Esophagus muscularis mucosa (tissue), 4 donors: ENCODE results near the gene TAS2R50. TPM values are rescaled to one million over a fixed set of nuclear protein-coding genes. Genes with fewer than 3 reads are reported as not detected.

Experiments used
- DNase-seq: peaks from one replicate; pipeline ENCODE4 v3.0.0-alpha.2; 2017; ENCODE audit errors: extremely low spot score
- H3K27ac ChIP-seq, 4 donors: fragments of 200-600 bp; sonication (generic); replicated peaks in 1 of 4; 1 replicate in 3 of 4; 2 replicates in 1 of 4; pipeline ENCODE4 v1.5.1; 2016 to 2019; ENCODE audit warnings: mild to moderate bottlenecking in 1 of 4
- H3K27me3 ChIP-seq, 4 donors: fragments of 200-600 bp; sonication (generic); one replicate each; pipeline versions ENCODE4 v1.5.1 to v1.6.0; 2016 to 2019
- H3K36me3 ChIP-seq, 4 donors: fragments of 200-600 bp; sonication (generic); one replicate each; pipeline ENCODE4 v1.5.1; 2016 to 2019
- H3K4me1 ChIP-seq, 4 donors: fragments of 200-600 bp; sonication (generic); one replicate each; pipeline ENCODE4 v1.5.1; 2016 to 2019
- H3K4me3 ChIP-seq, 4 donors: fragments of 200-600 bp; sonication (generic); 1 replicate in 2 of 4; 2 replicates in 2 of 4; pipeline ENCODE4 v1.5.1; 2016 to 2019; ENCODE audit warnings: mild to moderate bottlenecking in 4 of 4, moderate library complexity in 1 of 4
- H3K9me3 ChIP-seq, 4 donors: fragments of 200-600 bp; sonication (generic); 1 replicate in 3 of 4; 2 replicates in 1 of 4; pipeline ENCODE4 v1.5.1; 2016 to 2019
- EP300 ChIP-seq: sonication (generic); formaldehyde crosslinking; IDR thresholded peaks from one replicate; pipeline ENCODE4 v1.6.1; 2017; ENCODE audit warnings: antibody characterized with exemption
- POLR2A ChIP-seq: fragments of 450-650 bp; IDR thresholded peaks from one replicate; pipeline ENCODE4 v1.6.1; 2017; ENCODE audit warnings: antibody characterized with exemption, moderate library complexity, mild to moderate bottlenecking, low read depth
- POLR2AphosphoS5 ChIP-seq, 2 donors: sonication (generic); formaldehyde crosslinking; IDR thresholded peaks; one replicate each; pipeline ENCODE4 v1.6.1; 2017; ENCODE audit warnings: antibody characterized with exemption in 2 of 2
- WGBS: methylation state at CpG from one replicate; pipeline ENCODE4 v1.1.5; 2018; 5-methylcytosine and 5-hydroxymethylcytosine counted together
- intact Hi-C: fragments of 100-400 bp; cut with DNase I; formaldehyde crosslinking; loops from one replicate; pipeline ENCODE4 v1.15.1; 2023
- total RNA-seq, 4 donors: library from RNA; depleted of rRNA; stranded (reverse); fragments of >200 nt; gene quantifications; one replicate each; pipeline versions ENCODE4 v1.1.0 to v1.2.1, GENCODE V29; 2016
- TF ChIP-seq, protein P1 (sequence below), 3 experiments: fragments of 200-600 bp in 2 of 3; fragments of 450-650 bp in 1 of 3; sonication (generic) in 2 of 3; IDR thresholded peaks; one replicate each; pipeline ENCODE4 v1.5.1; 2017 to 2019; ENCODE audit warnings: antibody characterized with exemption in 3 of 3, mild to moderate bottlenecking in 2 of 3, moderate library complexity in 1 of 3

Gene TAS2R50
- total RNA-seq, 4 donors from 2014 or later: 0.99 to 4.2 (median 1.3) TPM

DNA sequence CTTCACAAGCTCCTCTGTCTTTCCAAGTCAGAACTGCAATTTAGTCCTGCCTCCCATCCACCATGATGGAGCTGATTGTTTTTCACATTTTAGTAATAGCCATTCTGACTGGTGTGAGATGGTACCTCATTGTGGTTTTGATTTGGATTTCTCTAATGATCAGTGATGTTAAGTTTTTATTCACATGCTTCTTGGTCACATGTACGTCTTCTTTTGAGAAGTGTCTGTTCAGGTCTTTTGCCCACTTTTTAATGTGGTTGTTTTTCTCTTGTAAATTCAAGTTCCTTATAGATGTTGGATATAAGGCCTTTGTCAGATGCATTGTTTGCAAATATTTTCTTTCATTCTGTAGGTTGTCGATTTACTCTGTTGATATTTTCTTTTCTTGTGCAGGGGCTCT is 43.5 kb downstream of the TAS2R50 start:
- H3K4me1 ChIP-seq: no peaks in the 10 kb centered on the region
- WGBS: 98% methylated on average over 2 of the region's 2 CpGs
- TF ChIP-seq POLR2A (no peak), EP300 (no peak), POLR2AphosphoS5 (IDR thresholded peaks at IDR 0.05) (no peak)
- TF ChIP-seq, protein P1, sequence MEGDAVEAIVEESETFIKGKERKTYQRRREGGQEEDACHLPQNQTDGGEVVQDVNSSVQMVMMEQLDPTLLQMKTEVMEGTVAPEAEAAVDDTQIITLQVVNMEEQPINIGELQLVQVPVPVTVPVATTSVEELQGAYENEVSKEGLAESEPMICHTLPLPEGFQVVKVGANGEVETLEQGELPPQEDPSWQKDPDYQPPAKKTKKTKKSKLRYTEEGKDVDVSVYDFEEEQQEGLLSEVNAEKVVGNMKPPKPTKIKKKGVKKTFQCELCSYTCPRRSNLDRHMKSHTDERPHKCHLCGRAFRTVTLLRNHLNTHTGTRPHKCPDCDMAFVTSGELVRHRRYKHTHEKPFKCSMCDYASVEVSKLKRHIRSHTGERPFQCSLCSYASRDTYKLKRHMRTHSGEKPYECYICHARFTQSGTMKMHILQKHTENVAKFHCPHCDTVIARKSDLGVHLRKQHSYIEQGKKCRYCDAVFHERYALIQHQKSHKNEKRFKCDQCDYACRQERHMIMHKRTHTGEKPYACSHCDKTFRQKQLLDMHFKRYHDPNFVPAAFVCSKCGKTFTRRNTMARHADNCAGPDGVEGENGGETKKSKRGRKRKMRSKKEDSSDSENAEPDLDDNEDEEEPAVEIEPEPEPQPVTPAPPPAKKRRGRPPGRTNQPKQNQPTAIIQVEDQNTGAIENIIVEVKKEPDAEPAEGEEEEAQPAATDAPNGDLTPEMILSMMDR (IDR thresholded peaks at IDR 0.05): no peak
- no peaks in the 10 kb centered on the region for H3K27me3 ChIP-seq
- no peak overlapping the region for H3K27ac ChIP-seq
- H3K36me3 ChIP-seq: no peaks in the 10 kb centered on the region
- H3K9me3 ChIP-seq: no peaks in the 10 kb centered on the region
- intact Hi-C loops: no loop called here
- no peak overlapping the region for H3K4me3 ChIP-seq
- DNase-seq: no peak

DNA sequence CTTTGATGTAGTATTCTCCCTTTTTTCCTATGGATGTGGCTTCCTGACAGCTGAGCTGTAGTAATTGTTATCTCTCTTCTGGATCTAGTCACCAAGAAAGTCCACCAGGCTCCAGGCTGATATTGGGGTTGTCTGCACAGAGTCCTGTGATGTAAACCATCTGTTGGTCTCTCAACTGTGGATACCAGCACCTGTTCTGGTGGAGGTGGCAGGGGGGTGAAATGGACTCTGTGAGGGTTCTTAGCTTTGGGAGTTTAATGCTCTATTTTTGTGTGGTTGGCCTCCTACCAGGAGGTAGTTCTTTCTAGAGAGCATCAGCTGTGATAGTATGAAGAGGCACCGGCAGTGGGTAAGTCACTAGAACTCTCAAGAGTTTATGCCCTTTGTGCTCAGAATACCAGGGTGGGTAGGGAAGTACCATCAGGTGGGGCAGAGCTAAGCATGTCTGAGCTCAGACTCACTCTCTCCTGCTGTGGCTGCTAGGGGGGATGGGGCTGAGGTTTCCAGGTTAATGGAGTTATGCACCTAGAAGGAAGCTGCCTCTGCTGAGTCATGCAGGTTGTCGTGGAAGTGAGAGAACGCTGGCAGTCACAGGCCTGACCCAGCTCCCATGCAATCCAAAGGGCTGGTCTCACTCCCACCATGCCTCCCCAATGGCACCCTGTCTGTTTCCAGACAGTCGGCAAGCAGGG is 44.6 kb downstream of the TAS2R50 start:
- no peaks in the 10 kb centered on the region for H3K36me3 ChIP-seq
- WGBS: 79% methylated on average over 4 of the region's 4 CpGs

DNA sequence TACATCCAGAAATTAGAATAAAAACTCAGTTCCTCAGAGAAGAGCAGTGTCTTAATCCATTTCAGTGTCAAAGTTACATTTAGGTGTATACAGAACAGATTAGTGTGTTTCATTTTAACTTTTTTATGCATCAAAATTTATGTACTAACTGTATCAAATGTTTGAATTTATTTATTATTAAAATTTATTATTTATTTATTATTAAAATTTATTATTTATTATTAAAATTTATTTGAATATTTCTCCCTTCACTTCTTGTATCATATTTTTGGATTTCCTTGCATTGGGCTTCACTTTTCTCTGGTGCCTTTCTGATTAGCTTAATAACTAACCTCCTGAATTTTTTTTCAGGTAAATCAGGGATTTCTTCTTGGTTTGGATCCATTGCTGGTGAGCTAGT is 45.3 kb downstream of the TAS2R50 start:
- Histone ChIP-seq H3K36me3 (no peaks in the 10 kb centered on the region), H3K27me3 (no peaks in the 10 kb centered on the region), H3K9me3 (no peaks in the 10 kb centered on the region), H3K27ac (no peak overlapping the region), H3K4me1 (no peaks in the 10 kb centered on the region), H3K4me3 (no peak overlapping the region)
- DNase-seq: no peak
- intact Hi-C loops: no loop called here
- TF ChIP-seq, protein P1 (IDR thresholded peaks at IDR 0.05): no peak
- TF ChIP-seq EP300: no peak
- no peak for TF ChIP-seq POLR2AphosphoS5 (IDR thresholded peaks at IDR 0.05)
- TF ChIP-seq POLR2A: no peak

More for the DNA sequence above, 44.6 kb downstream of the TAS2R50 start:
- no peaks in the 10 kb centered on the region for H3K27me3 ChIP-seq
- TF ChIP-seq, protein P1 (IDR thresholded peaks at IDR 0.05): no peak
- no peak for TF ChIP-seq POLR2A
- no peak for TF ChIP-seq POLR2AphosphoS5 (IDR thresholded peaks at IDR 0.05)
- no peak for TF ChIP-seq EP300
- no peaks in the 10 kb centered on the region for H3K9me3 ChIP-seq
- intact Hi-C loops: no loop called here
- H3K27ac ChIP-seq: no peak overlapping the region
- H3K4me1 ChIP-seq: no peaks in the 10 kb centered on the region
- no peak for DNase-seq
- H3K4me3 ChIP-seq: no peak overlapping the region

DNA sequence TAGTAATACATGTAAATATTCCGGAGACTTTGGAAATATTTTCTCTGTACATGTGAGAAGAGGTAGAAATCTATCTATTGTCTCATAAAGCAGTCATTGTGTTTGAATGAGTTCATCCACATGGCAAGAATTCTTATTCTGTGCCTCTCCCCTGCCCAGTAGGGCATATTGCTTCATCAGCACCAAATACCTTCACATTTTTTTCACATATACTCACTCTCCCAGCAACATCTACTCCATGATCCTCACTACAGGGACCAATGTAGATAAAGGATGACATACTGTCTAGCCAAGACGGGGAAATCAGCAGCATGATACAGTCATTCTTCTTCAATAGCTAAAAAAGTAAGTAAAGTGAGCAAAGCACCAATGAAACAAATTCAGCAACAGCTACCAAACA is 46.3 kb downstream of the TAS2R50 start:
- H3K9me3 ChIP-seq: no peaks in the 10 kb centered on the region
- DNase-seq: no peak
- intact Hi-C loops: no loop called here
- H3K27ac ChIP-seq: no peak overlapping the region
- no peak for TF ChIP-seq POLR2A
- TF ChIP-seq, protein P1 (IDR thresholded peaks at IDR 0.05): no peak
- TF ChIP-seq EP300: no peak
- no peak for TF ChIP-seq POLR2AphosphoS5 (IDR thresholded peaks at IDR 0.05)
- no peak overlapping the region for H3K4me3 ChIP-seq
- H3K36me3 ChIP-seq: no peaks in the 10 kb centered on the region
- 79% methylated on average over 2 of the region's 2 CpGs for WGBS
- H3K27me3 ChIP-seq: no peaks in the 10 kb centered on the region
- H3K4me1 ChIP-seq: no peaks in the 10 kb centered on the region

DNA sequence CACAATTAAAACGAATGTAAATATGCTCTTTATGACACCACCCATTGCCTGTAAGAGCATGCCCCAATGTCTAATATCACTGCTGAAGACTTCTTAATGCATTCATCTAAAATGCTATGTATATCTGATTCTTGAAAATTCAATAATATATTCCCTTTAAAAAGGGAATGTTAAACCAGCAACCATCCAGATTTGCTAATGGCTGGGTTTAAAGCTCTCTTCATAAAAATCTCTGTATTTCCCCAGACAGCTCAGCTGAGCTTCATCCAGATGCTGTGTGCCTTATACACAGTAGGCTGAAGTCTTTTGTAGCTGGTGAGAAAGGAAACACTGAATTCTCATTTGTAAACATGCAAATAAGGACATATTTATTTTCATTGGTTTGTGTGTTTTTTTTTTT is 47.5 kb downstream of the TAS2R50 start, which contains the start of gene TAS2R14:
TAS2R14 (minus strand) TSS at position 101 of the 400 bp plus-strand sequence; CDS start at position 45, 56 bp downstream.
- 88% methylated on average over 1 of the region's 1 CpG for WGBS
- DNase-seq: no peak
- Histone ChIP-seq H3K27me3 (no peaks in the 10 kb centered on the region), H3K9me3 (no peaks in the 10 kb centered on the region), H3K27ac (no peak within 1 kb of the TSS), H3K4me3 (no peak within 1 kb of the TSS), H3K4me1 (no peaks in the 10 kb centered on the region), H3K36me3 (no peaks in the 10 kb centered on the region)
- intact Hi-C loops: no loop called here
- TF ChIP-seq POLR2AphosphoS5 (IDR thresholded peaks at IDR 0.05): no peak
